Endothelial cell of umbilical vein (primary cell): ENCODE data around the gene MRM2. TPM values are rescaled to one million over a fixed set of nuclear protein-coding genes. Genes with fewer than 3 reads are reported as not detected.

Experiments used
- BruUV-seq: library from RNA; stranded (reverse); fragments of 400-500 nt; replicated peaks from 2 replicates; lab custom pipeline; 2021; lab: Mats Ljungman, UMichigan
- CTCF ChIA-PET: fragments of 300-600, 350-600 bp; sonication (Branson Sonifier 250); formaldehyde crosslinking; loops from one replicate; lab custom pipeline; 2021; ENCODE audit warnings: antibody characterized with exemption, inconsistent platforms; lab: Charles Lee
- POLR2A ChIA-PET: fragments of 300-600, 350-600 bp; sonication (Branson Sonifier 250); formaldehyde crosslinking; loops from one replicate; lab custom pipeline; 2021; ENCODE audit warnings: antibody characterized with exemption, inconsistent platforms; lab: Charles Lee
- DNase-seq: peaks from one replicate; pipeline ENCODE4 v3.0.0-alpha.2; 2011; ENCODE audit warnings: low read depth, low spot score
- FAIRE-seq: peaks from 2 replicates; lab custom pipeline; 2011; peaks lifted over from hg19 to GRCh38; lab: Jason Lieb, UNC
- H2AFZ ChIP-seq: 2 replicates; pipeline ENCODE4 v1.6.0; 2012; ENCODE audit warnings: low read depth, low read length, control low read depth, inconsistent platforms
- H3K27ac ChIP-seq: 2 replicates; pipeline ENCODE4 v1.5.1; 2011; ENCODE audit warnings: low read depth, mild to moderate bottlenecking, control low read depth, low read length, moderate library complexity; ENCODE audit not compliant: insufficient read depth
- H3K27me3 ChIP-seq, 2 experiments: 2 replicates each; pipeline versions ENCODE4 v1.6.0 to v1.6.1; 2011; ENCODE audit warnings: low read length in 2 of 2, mixed read lengths in 1 of 2; ENCODE audit not compliant: control insufficient read depth in 2 of 2, insufficient read depth in 2 of 2
- H3K36me3 ChIP-seq, 2 experiments: 2 replicates in 1 of 2; 3 replicates in 1 of 2; pipeline ENCODE4 v1.5.1; 2011; ENCODE audit warnings: low read length in 2 of 2, mild to moderate bottlenecking in 1 of 2, moderate library complexity in 1 of 2; ENCODE audit not compliant: control insufficient read depth in 2 of 2, insufficient read depth in 2 of 2; ENCODE audit errors: extremely low read depth in 1 of 2
- H3K4me1 ChIP-seq: 3 replicates; pipeline ENCODE4 v1.5.1; 2011; ENCODE audit warnings: mild to moderate bottlenecking, low read length; ENCODE audit not compliant: control insufficient read depth, insufficient read depth; ENCODE audit errors: extremely low read depth
- H3K4me2 ChIP-seq: 2 replicates; pipeline ENCODE4 v1.6.1; 2011; ENCODE audit warnings: low read length, control low read depth, mixed read lengths; ENCODE audit not compliant: insufficient read depth
- H3K4me3 ChIP-seq, 3 experiments: fragments of 200-600 bp in 1 of 3; sonication (generic), shearing (Covaris generic) in 1 of 3; replicated peaks in 1 of 3; 2 replicates each; pipeline ENCODE4 v1.5.1; 2011 to 2016; ENCODE audit warnings: control low read depth in 3 of 3, low read length in 3 of 3, mild to moderate bottlenecking in 2 of 3, inconsistent platforms in 1 of 3, low read depth in 1 of 3, moderate library complexity in 1 of 3; ENCODE audit not compliant: insufficient read depth in 1 of 3
- H3K79me2 ChIP-seq: 2 replicates; pipeline ENCODE4 v1.6.0; 2012; ENCODE audit warnings: low read length, inconsistent platforms; ENCODE audit not compliant: control insufficient read depth, insufficient read depth
- H3K9ac ChIP-seq: replicated peaks from 2 replicates; pipeline ENCODE3; 2011; ENCODE audit warnings: low read length, control low read depth; ENCODE audit not compliant: insufficient read depth; ENCODE audit errors: extremely low read depth
- H3K9me1 ChIP-seq: replicated peaks from 3 replicates; pipeline ENCODE4 v1.6.0; 2011; ENCODE audit warnings: mild to moderate bottlenecking, low read length; ENCODE audit not compliant: control insufficient read depth, insufficient read depth; ENCODE audit errors: extremely low read depth
- H3K9me3 ChIP-seq: replicated peaks from 2 replicates; pipeline ENCODE4 v1.5.1; 2012; ENCODE audit warnings: low read length, inconsistent platforms; ENCODE audit not compliant: control insufficient read depth, insufficient read depth
- H4K20me1 ChIP-seq: replicated peaks from 2 replicates; pipeline ENCODE3; 2011; ENCODE audit warnings: mild to moderate bottlenecking, low read length; ENCODE audit not compliant: control insufficient read depth, insufficient read depth; ENCODE audit errors: extremely low read depth
- CTCF ChIP-seq, 2 donors: IDR thresholded peaks; 1 replicate in 1 of 2; 2 replicates in 1 of 2; pipeline ENCODE4 v1.5.1; 2011; ENCODE audit warnings: low read length in 2 of 2, mild to moderate bottlenecking in 2 of 2, moderate library complexity in 2 of 2, control low read depth in 1 of 2, inconsistent platforms in 1 of 2, low read depth in 1 of 2; ENCODE audit not compliant: insufficient read depth in 1 of 2; ENCODE audit errors: extremely low read depth in 1 of 2
- EZH2 ChIP-seq: IDR thresholded peaks from 2 replicates; pipeline ENCODE4 v1.6.1; 2012; ENCODE audit warnings: borderline replicate concordance, low read depth, mild to moderate bottlenecking, moderate library complexity, low read length, inconsistent platforms; ENCODE audit not compliant: severe bottlenecking
- FOS ChIP-seq: IDR thresholded peaks from 2 replicates; pipeline ENCODE4 v1.6.1; 2011; ENCODE audit warnings: mild to moderate bottlenecking, low read length, moderate library complexity, borderline replicate concordance; ENCODE audit not compliant: insufficient read depth
- GATA2 ChIP-seq: IDR thresholded peaks from 2 replicates; pipeline ENCODE4 v1.7.0; 2011; ENCODE audit warnings: low read depth, mild to moderate bottlenecking, moderate library complexity, mixed read lengths, low read length; ENCODE audit not compliant: insufficient read length, insufficient read depth
- JUN ChIP-seq: IDR thresholded peaks from 2 replicates; pipeline ENCODE4 v1.6.1; 2011; ENCODE audit warnings: borderline replicate concordance, low read depth; ENCODE audit not compliant: insufficient read length, insufficient read depth
- MYC ChIP-seq: IDR thresholded peaks from one replicate; pipeline ENCODE4 v1.6.1; 2011; ENCODE audit warnings: mild to moderate bottlenecking, low read depth, low read length
- POLR2A ChIP-seq: IDR thresholded peaks from 2 replicates; pipeline ENCODE4 v1.6.1; 2012; ENCODE audit warnings: low read depth, mild to moderate bottlenecking, control low read depth, low read length
- POLR2AphosphoS5 ChIP-seq: IDR thresholded peaks from 2 replicates; pipeline ENCODE4 v1.6.1; 2012; ENCODE audit warnings: low read depth, mild to moderate bottlenecking, control low read depth, low read length, moderate library complexity; ENCODE audit not compliant: insufficient read depth
- dilution Hi-C: fragments of 300-500 bp; cut with MboI; formaldehyde crosslinking; loops from one replicate; pipeline ENCODE4 v1.15.0; 2019; ENCODE audit warnings: low sequenced_read_pairs; ENCODE audit not compliant: extremely low pct_ligation_motif_present
- intact Hi-C: fragments of 100-400 bp; cut with micrococcal nuclease; formaldehyde crosslinking; loops from one replicate; pipeline ENCODE4 v1.10.0; 2022
- polyA plus RNA-seq, 4 experiments: library from polyadenylated mRNA; depleted of rRNA in 3 of 4; stranded (reverse) in 3 of 4; unstranded in 1 of 4; fragments of >200 nt; gene quantifications; 2 replicates each; pipeline versions ENCODE4 v1.2.1 to v1.2.3, GENCODE V29; 2011 to 2012; ENCODE audit warnings: missing spikeins in 1 of 4
- total RNA-seq: library from RNA; stranded (reverse); gene quantifications from 2 replicates; pipeline ENCODE4 v1.2.3, GENCODE V29; 2021
- TF ChIP-seq, protein P1 (sequence below): IDR thresholded peaks from 2 replicates; pipeline ENCODE4 v1.6.1; 2011; ENCODE audit not compliant: insufficient read depth, insufficient read length

The MRM2 gene
- total and polyA plus RNA-seq, 2 donors (not counting 3 experiments of a cell fraction or from before 2014, with no cell fraction given) = 10.6 to 20.8 TPM

DNA sequence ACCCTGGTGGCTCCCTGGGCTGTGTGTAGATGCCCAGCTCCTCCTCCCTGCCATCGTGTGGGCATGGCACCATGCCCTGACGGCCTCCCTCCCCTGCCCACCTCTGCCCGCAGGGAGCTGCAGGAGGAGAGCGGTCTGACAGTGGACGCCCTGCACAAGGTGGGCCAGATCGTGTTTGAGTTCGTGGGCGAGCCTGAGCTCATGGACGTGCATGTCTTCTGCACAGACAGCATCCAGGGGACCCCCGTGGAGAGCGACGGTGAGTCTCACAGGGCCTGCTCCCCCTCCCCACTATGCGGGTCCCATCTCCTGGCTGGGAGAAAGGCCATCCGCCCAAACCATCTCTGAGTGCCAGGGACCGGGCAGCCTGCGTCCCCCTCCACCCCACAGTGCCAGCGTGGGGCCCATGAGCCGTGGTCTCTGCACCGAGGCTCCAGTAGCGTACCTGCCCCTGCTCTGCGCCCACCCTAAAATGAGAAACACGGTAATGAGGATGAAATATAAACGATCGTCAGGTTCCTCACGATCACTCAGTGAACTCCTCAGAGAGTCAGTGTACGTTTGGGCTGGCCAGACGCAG, 7.8 kb upstream of the MRM2 start:
- intact Hi-C loops = loop anchor here (1.0 kb wide), 1 partner anchor 64 kb away; the partner anchor contains the start of gene SNX8
- no peaks in the 10 kb centered on the region for H3K9me3 ChIP-seq
- no peak overlapping the region for H3K4me3 ChIP-seq
- H4K20me1 ChIP-seq = no peaks in the 10 kb centered on the region
- no peak overlapping the region for H3K4me2 ChIP-seq
- no peak overlapping the region for H2AFZ ChIP-seq
- no peaks in the 10 kb centered on the region for H3K27me3 ChIP-seq
- peak; percentile 12 for FAIRE-seq
- ChIA-PET CTCF (interaction anchor here (1.0 to 4.4 kb wide), 7 partner anchors 8 to 109 kb away, joined by 4 to 69 read pairs (median 5); no protein-coding TSS in a partner anchor), POLR2A (no interaction called here)
- no peaks in the 10 kb centered on the region for H3K9me1 ChIP-seq
- TF ChIP-seq CTCF (IDR thresholded peaks at IDR 0.05; ENCODE audit: extremely low read depth in 1 of 2, insufficient read depth in 1 of 2, low read depth in 1 of 2, low read length in 2 of 2) (no peak), POLR2A (no peak), POLR2AphosphoS5 (no peak), GATA2 (no peak), FOS (no peak), EZH2 (no peak), JUN (no peak), MYC (no peak)
- TF ChIP-seq, protein P1, sequence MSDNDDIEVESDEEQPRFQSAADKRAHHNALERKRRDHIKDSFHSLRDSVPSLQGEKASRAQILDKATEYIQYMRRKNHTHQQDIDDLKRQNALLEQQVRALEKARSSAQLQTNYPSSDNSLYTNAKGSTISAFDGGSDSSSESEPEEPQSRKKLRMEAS = no peak
- peaks cover 0 to 4% of the 10 kb centered on the region in 2 experiments for H3K36me3 ChIP-seq
- H3K4me1 ChIP-seq = peaks cover 17% of the 10 kb centered on the region
- H3K27ac ChIP-seq = peak overlapping the region; percentile 90
- dilution Hi-C loops = no loop called here
- H3K79me2 ChIP-seq = no peaks in the 10 kb centered on the region
- H3K9ac ChIP-seq = peak overlapping the region; percentile 59
- no peak for DNase-seq
- BruUV-seq = no TSS peak
